Amniotic epithelial cell (primary cell): ENCODE measurements around the gene CSTF1.
A peak's percentile ranks its signal among the peaks of the same experiment; 100 is the strongest.
"Not testable (repeated sequence)": the region's sequence is repeated elsewhere in the genome, so short reads cannot be mapped to it uniquely, and the experiment has no call there.

Source experiments
- DNase-seq: peaks from one replicate; pipeline ENCODE4 v3.0.0-alpha.2; 2010; ENCODE audit warnings: low read depth

Gene CSTF1

DNA sequence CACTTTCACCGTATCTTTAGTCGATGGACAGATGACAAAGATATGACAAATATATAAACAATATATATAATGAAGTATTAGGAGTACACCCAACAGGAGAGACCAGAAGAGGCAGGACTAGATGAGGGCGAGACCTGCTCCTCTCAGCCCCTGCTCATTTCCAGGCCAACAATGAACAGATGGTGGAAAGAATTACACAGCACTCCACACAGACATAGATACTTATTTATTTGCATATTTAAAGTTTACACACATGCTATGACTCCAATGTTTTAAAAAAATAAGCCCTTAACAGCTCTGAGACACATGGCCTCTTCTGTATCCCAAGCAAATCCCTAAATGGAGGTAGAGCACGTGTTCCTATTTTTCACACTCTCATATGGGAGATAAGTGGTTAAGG lies 23.3 kb upstream of the CSTF1 start:
- no peak for DNase-seq

DNA sequence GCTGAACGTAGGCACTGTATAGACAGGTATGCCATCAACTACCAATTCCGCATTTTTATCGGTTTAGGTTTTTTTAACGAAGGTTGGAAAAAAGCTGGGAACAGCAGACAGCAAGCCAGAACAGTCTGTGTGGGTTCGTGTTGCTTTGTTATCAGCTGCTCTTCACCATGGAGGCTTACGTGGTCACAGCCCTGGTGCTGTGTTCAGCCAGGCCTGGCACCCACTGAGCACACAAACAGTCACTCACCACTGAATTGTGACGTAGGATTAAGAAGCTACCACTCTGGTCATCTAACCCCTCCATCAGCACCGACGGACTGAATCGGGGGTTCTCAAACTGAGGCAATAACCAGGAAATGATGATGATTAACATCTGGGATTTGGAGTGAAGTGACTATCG lies 20.5 kb upstream of the CSTF1 start:
- DNase-seq = peak; percentile 14

DNA sequence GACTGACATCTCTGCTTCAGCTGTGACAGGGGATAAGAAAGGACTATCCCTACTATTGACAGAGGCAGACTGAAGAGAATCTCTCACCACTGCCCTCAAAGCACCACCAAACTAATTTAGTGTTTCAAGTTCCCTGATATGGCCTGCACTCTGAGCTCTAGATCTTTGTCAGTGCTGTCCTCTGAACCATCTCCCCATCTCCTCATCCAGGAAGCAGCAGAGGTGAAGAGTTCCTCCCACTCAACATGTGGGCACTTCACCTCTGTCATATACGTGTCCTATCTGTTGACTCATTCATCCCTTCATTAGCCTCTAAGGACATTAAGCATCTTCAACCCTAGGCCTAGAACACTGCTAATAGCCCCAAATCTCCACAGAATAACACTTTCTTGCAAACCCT lies 19.6 kb upstream of the CSTF1 start:
- DNase-seq = no peak

GRCh38 chr20:56373942-56374341 lies 18.5 kb upstream of the CSTF1 start:
- peak; percentile 99 for DNase-seq

GRCh38 chr20:56376331-56376730 lies 16.1 kb upstream of the CSTF1 start:
- DNase-seq = no peak

DNA sequence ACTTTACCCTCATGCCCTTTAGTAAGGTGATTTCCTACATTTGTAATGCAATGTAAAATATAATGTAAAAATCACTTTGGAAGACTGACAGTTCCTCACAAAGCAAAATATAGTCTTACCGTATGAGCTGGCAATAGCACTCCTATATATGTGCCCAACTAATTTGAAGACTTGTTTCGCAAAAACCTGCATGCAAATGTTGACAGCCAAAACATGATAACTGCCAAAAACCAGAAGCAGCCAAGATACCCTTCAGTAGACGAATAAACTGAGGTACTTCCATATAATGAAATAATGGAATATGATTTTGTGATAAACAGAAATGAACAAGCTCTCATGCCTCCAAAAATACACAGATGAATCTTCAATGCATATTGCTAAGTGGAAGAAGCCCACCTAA lies 14.1 kb upstream of the CSTF1 start:
- no peak for DNase-seq

DNA sequence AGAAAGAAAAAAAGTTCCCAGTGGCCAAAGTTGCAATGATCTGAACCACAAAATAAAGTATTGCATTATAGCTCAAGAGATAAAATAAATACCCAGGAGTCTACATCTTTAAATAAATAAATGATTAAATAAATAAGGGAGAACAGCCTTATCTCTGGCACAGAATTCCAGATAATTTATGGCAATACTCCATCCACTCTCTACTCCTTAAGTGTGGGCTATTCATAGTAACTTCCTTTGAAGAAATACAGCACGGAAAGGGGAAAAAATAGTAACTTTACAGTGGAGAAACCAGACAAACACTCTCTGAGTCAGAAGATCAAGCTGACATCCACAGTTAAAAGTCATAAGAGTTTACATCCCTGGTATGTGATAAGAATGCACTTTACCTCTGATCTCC lies 12.1 kb upstream of the CSTF1 start:
- DNase-seq = peak; percentile 96

GRCh38 chr20:56381501-56381900 lies 10.9 kb upstream of the CSTF1 start:
- DNase-seq = no peak

DNA sequence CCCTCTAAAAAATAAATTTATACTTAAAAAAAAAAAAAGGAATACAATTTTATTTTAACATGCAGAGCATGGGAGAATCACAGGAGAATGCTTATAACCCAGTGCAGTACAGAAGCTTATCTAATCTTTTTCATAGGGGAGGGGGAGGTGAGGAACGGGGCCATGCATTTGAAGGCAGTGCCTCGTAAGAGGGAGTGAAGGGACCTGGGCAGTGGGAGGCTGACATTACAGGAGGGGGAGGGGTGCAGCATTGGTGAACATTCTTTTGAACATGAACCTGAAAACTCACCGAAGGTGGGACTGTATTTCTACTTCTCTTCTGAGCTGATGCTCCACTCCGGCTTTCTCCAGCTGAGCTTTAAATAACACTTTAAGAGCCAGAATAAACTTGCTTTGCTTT lies 9.7 kb upstream of the CSTF1 start:
- DNase-seq = peak; percentile 8

DNA sequence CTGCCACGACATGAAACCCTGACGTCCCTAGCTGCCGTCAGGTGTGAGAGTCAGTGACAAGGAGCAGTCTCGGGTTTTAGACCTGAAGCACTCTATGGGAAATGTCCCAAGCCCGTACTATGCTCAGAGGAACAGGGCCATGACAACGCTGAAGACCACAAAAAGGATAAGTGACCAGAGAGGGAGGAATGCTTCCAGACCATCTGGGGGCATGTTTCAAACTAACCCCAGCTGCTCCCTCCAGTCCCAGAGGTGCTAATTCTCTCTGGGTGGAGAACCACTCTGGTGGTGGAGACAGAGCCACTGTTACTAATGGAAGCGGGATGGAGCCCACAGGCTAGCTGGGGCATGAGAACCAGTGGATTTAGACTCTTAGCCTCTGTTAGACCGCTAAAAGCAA lies 9.1 kb upstream of the CSTF1 start:
- DNase-seq = no peak

- DNase-seq = no peak
Measured at GRCh38 chr20:56385130-56385529, 7.3 kb upstream of the CSTF1 start.

- DNase-seq = no peak
Measured at GRCh38 chr20:56386219-56386618, 6.2 kb upstream of the CSTF1 start.

DNA sequence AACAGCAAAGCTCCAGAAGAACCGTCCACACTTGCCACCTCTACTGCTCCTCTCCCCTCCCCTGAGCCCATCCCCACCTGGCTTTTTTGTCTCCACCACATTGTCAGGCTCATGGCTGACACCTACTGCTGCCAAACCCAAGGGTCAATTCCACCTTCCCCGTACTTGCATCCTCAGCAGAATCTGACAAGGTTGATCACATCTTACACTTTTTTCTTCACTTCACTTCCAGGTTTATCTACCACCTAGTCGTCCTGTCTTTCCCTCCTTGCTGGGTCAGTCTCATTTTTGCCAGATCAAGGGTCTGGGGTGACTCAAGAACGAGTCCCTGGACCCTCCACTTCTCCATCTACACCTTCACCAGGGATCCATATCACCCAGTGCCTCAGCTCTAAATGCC lies 3.6 kb upstream of the CSTF1 start:
- no peak for DNase-seq

- no peak for DNase-seq
Measured at GRCh38 chr20:56389807-56390206, 2.6 kb upstream of the CSTF1 start.

DNA sequence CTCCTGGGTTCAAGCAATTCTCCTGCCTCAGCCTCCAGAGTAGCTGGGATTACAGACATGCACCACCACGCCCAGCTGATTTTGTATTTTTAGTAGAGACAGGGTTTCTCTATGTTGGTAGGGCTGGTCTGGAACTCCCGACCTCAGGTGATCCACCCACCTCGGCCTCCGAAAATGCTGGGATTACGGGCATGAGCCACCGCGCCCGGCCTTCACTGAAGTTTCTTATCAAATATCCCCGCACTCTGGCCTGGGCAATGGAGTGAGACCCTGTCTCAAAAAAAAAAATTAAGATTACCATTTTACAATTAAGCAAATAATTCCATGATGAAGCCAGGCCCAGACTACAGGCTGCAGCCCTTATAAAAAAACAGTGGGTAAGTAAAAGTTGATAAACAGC lies 2.0 kb upstream of the CSTF1 start:
- not testable (repeated sequence) for DNase-seq

GRCh38 chr20:56391037-56391436 lies 1.4 kb upstream of the CSTF1 start:
- no peak for DNase-seq

DNA sequence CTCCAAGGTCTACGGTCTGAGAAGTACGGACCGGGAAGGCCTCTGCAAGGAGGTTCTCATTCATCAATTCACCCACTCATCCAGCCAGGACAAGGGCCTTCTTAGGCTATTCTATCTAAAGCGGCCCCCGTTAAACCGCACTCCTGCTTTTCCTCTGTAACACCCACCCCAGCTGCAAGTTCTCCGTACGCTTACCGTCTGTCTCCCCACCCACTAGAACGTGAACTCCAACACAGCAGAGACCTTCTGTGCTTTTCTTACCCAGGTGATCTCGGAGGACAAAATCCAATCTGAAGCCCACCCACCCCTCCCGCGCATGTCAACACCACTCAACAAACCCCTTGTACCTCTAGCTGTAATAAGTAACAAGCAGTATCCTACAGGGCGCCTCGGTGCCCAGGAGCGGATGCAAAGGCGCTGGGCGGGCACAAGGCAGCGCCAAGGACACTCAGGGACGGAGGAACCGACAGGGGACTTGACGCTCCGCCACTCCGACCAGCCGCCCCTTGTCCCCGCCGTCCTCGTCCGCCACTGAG lies 781 bp upstream of the CSTF1 start:
- DNase-seq = no peak

GRCh38 chr20:56392881-56393482 lies 537 bp downstream of the CSTF1 start:
- no peak for DNase-seq

GRCh38 chr20:56393653-56394052 lies 1.2 kb downstream of the CSTF1 start:
- no peak for DNase-seq

DNA sequence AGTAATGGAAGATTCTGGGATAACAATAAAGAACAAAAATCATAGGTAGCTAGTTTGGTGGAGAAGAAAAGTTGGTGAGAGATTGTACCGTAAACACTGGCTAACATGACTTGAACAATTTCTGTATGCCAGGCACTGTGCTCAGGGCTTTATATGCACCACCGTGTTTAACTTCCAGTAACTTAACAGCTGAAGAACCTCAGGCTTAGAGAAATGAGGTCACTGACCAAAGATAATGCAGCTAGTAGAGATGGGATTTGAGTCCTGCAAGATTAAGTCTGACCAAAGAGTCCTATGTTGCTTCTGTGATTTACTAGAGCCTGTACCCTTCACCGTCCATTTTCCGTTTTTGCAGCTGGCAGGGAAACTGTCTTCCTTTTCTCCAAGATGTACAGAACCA lies 2.7 kb downstream of the CSTF1 start:
- peak; percentile 27 for DNase-seq

- DNase-seq = peak; percentile 69
Measured at GRCh38 chr20:56400001-56400640, 7.7 kb downstream of the CSTF1 start.

- DNase-seq = no peak
Measured at GRCh38 chr20:56403465-56403864, 11.0 kb downstream of the CSTF1 start.

GRCh38 chr20:56405356-56405755 lies 12.9 kb downstream of the CSTF1 start:
- peak; percentile 73 for DNase-seq

DNA sequence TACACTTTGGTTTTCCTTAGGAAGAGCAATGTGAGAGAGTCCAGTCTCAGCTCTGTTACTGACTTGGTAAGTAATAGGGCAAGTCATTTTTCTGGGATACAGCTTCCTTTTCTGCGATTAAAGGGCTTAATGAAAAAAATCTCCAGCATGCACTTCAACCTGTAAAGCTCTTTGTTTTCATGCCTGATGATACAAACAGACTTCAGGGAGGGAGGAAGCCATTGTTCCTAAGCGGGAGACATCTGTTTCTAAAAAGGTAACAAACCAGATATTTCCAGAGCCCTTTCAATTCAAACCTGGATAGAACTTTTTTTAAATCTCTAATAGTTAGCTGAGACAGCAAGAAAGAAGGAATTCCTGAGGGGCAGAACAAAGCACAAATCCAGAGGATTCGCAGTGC lies 14.5 kb downstream of the CSTF1 start:
- DNase-seq = no peak
